HFFc6 (cell line): ENCODE results near the gene KDM2A. TPM values are rescaled to one million over a fixed set of nuclear protein-coding genes. Genes with fewer than 3 reads are reported as not detected.

ENCODE experiments used
- DNase-seq: peaks from one replicate; pipeline ENCODE4 v3.0.0-alpha.2; 2018
- H3K27ac Mint-ChIP-seq: 2 replicates; pipeline ENCODE4 v1.8.0; 2020; ENCODE audit warnings: mild to moderate bottlenecking, mixed read lengths
- H3K27me3 Mint-ChIP-seq: 2 replicates; pipeline ENCODE4 v1.8.0; 2021; ENCODE audit warnings: mild to moderate bottlenecking, moderate library complexity, mixed read lengths; ENCODE audit not compliant: insufficient read depth
- H3K36me3 Mint-ChIP-seq: 2 replicates; pipeline ENCODE4 v1.8.0; 2021; ENCODE audit warnings: low read depth, mixed read lengths
- H3K4me1 Mint-ChIP-seq: 2 replicates; pipeline ENCODE4 v1.8.0; 2020; ENCODE audit warnings: low read depth, mixed read lengths
- H3K4me3 Mint-ChIP-seq: 2 replicates; pipeline ENCODE4 v1.8.0; 2020; ENCODE audit warnings: mild to moderate bottlenecking, moderate library complexity, mixed read lengths
- H3K9me3 Mint-ChIP-seq: 2 replicates; pipeline ENCODE4 v1.8.0; 2020; ENCODE audit warnings: mild to moderate bottlenecking, mixed read lengths
- total RNA-seq, 6 experiments: library from RNA; stranded (reverse); fragmentation: NEBNext Ultra II Directional; extraction: Animal tissue kit (Norgen Biotek cat#: 25700); gene quantifications; 2 replicates in 1 of 6; 3 replicates in 5 of 6; pipeline ENCODE4 v1.2.3, GENCODE V29; 2021
- TF ChIP-seq, protein P1 (sequence below): fragments of 200-600 bp; sonication (generic); IDR thresholded peaks from 2 replicates; pipeline ENCODE4 v1.5.0; 2021; ENCODE audit warnings: antibody characterized with exemption, mild to moderate bottlenecking

Gene KDM2A
- total RNA-seq, 6 experiments from 2014 or later, result 46.1 to 55.0 (median 49.7) TPM

DNA sequence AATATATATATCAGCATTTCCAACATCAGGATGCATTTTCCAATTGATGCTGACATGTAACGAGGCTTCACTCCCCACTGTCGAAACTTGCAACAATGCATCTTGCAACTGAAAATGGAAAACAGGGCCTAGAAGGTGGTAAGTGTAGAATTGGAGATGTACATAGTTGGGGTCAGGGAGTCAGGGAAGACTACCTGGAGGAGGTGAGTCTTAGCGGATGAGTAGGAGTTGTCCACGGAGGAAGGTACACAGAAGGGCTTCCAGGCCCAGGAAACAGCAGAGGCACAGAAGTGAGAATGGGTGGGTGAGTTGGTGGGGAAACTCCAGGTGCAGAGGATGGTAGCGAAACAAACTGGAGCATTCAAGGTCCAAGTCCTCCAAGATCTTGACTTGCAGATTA is 145.2 kb downstream of the KDM2A start:
- peaks cover 4% of the 10 kb centered on the region; the same call in 1 of the 2 replicates for H3K9me3 Mint-ChIP-seq
- H3K36me3 Mint-ChIP-seq, result no peaks in the 10 kb centered on the region; the same call in 1 of the 2 replicates
- peaks cover 59% of the 10 kb centered on the region for H3K4me1 Mint-ChIP-seq
- no peak for DNase-seq
- H3K27me3 Mint-ChIP-seq, result no peaks in the 10 kb centered on the region; the same call in 1 of the 2 replicates
- TF ChIP-seq, protein P1, sequence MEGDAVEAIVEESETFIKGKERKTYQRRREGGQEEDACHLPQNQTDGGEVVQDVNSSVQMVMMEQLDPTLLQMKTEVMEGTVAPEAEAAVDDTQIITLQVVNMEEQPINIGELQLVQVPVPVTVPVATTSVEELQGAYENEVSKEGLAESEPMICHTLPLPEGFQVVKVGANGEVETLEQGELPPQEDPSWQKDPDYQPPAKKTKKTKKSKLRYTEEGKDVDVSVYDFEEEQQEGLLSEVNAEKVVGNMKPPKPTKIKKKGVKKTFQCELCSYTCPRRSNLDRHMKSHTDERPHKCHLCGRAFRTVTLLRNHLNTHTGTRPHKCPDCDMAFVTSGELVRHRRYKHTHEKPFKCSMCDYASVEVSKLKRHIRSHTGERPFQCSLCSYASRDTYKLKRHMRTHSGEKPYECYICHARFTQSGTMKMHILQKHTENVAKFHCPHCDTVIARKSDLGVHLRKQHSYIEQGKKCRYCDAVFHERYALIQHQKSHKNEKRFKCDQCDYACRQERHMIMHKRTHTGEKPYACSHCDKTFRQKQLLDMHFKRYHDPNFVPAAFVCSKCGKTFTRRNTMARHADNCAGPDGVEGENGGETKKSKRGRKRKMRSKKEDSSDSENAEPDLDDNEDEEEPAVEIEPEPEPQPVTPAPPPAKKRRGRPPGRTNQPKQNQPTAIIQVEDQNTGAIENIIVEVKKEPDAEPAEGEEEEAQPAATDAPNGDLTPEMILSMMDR, result no peak
- H3K27ac Mint-ChIP-seq, result no peak overlapping the region
- H3K4me3 Mint-ChIP-seq, result no peak overlapping the region

GRCh38 chr11:67264877-67265632 is 146.0 kb downstream of the KDM2A start:
- Mint-ChIP-seq H3K36me3 (no peaks in the 10 kb centered on the region; the same call in 1 of the 2 replicates), H3K27ac (peak overlapping the region; percentile 65; the same call in 1 of the 2 replicates), H3K4me3 (peak overlapping the region; percentile 54), H3K27me3 (no peaks in the 10 kb centered on the region; the same call in 1 of the 2 replicates), H3K4me1 (peaks cover 65% of the 10 kb centered on the region), H3K9me3 (peaks cover 4% of the 10 kb centered on the region; the same call in 1 of the 2 replicates)
- TF ChIP-seq, protein P1, result no peak
- no peak for DNase-seq

DNA sequence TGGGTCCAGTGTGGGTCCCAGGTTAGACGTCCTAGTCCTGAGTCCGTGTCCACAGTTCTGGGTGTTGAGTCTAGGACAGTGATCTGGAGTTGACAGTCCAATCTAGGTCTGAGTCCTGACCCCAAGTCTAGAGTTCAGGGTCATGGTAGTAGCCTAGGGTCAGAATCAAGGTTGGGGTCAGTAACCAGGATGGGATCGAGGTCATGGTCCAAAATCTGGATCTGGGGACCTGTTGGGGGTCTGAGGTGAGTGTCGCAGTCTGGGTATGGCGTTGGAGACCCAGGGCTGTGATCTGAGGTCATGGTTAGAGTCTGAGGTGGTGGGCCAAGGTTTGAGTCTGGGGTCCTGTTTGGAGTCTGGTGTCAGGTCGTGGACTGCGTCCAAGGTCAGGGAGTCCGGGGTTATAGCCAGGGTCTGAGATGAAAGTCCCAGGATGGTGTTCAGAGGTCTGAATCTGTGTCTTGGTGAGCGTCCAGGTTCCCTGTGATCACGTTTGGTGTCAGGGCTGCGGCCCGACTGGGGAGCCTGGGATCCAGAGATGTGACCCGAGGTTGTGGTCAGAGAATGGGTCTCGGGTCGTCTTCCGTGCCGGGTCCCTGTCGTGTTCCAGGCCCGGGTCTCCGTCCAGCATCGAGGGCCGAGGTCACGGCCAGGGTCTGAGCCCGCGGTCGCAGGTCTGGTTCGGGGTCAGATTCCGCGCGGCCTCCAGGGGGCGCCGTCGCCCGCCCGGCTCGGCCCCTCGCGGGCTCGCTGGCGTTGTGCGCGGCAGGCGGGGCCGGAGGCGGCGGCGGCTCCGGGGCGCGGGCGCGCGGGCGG is 146.8 kb downstream of the KDM2A start:
- no peaks in the 10 kb centered on the region; the same call in 1 of the 2 replicates for H3K36me3 Mint-ChIP-seq

GRCh38 chr11:67266449-67267187 is 147.6 kb downstream of the KDM2A start, which contains the start of gene GRK2:
Gene GRK2, plus strand, starts transcription at chr11:67266473. Its CDS starts 227 bp downstream, at chr11:67266700.
- H3K36me3 Mint-ChIP-seq, result no peaks in the 10 kb centered on the region; the same call in 1 of the 2 replicates
- no peak for DNase-seq
- H3K9me3 Mint-ChIP-seq, result no peaks in the 10 kb centered on the region
- H3K27ac Mint-ChIP-seq, result peak within 1 kb of the TSS; percentile 66
- H3K4me1 Mint-ChIP-seq, result peaks cover 62% of the 10 kb centered on the region
- TF ChIP-seq, protein P1, result no peak
- peak within 1 kb of the TSS; percentile 98 for H3K4me3 Mint-ChIP-seq
- no peaks in the 10 kb centered on the region; the same call in 1 of the 2 replicates for H3K27me3 Mint-ChIP-seq

More for the DNA sequence above, 146.8 kb downstream of the KDM2A start:
- Mint-ChIP-seq H3K4me1 (peaks cover 67% of the 10 kb centered on the region), H3K9me3 (no peaks in the 10 kb centered on the region), H3K27ac (peak overlapping the region; percentile 58), H3K4me3 (peak overlapping the region; percentile 83), H3K27me3 (no peaks in the 10 kb centered on the region; the same call in 1 of the 2 replicates)
- no peak for DNase-seq
- TF ChIP-seq, protein P1, result peak; percentile 81
